GM12878 (cell line): ENCODE data around the gene JPH4. TPM values are rescaled to one million over a fixed set of nuclear protein-coding genes. Genes with fewer than 3 reads are reported as not detected.

Experiments
- ATAC-seq: fragments of 200-7000 bp; cut with Tn5 transposase; 3 replicates; pipeline ENCODE4 v1.9.1; 2020; ENCODE audit warnings: mild to moderate bottlenecking, moderate library complexity
- BruUV-seq: library from RNA; stranded (reverse); fragments of 400-500 nt; replicated peaks from 2 replicates; lab custom pipeline; 2021; lab: Mats Ljungman, UMichigan
- CTCF ChIA-PET: fragments of 300-600 bp; sonication (Branson Sonifier 250); formaldehyde crosslinking; extraction: SDS; loops from one replicate; lab custom pipeline; 2021; ENCODE audit warnings: inconsistent platforms; lab: Yijun Ruan, JAX
- POLR2A ChIA-PET: fragments of 350-600 bp; formaldehyde crosslinking; extraction: SDS; loops from one replicate; lab custom pipeline; 2021; ENCODE audit warnings: inconsistent platforms; lab: Charles Lee
- RAD21 ChIA-PET: fragments of 300-600 bp; sonication (Branson Sonifier 250); formaldehyde crosslinking; loops from one replicate; lab custom pipeline; 2023; ENCODE audit warnings: antibody characterized with exemption; ENCODE audit not compliant: unreplicated experiment; lab: Charles Lee
- SMC1A ChIA-PET: fragments of 300-600 bp; sonication (Branson Sonifier 250); formaldehyde crosslinking; loops from one replicate; lab custom pipeline; 2023; ENCODE audit not compliant: unreplicated experiment, uncharacterized antibody; lab: Charles Lee
- DNase-seq: peaks from one replicate; pipeline ENCODE4 v3.0.0-alpha.2; 2011; ENCODE audit warnings: low read depth, low spot score
- FAIRE-seq: peaks from 3 replicates; lab custom pipeline; 2011; peaks lifted over from hg19 to GRCh38; lab: Jason Lieb, UNC
- H2AFZ ChIP-seq: 2 replicates; pipeline ENCODE4 v1.6.0; 2011; ENCODE audit warnings: low read depth, low read length, control low read depth; ENCODE audit not compliant: control insufficient read depth
- H3K27ac ChIP-seq: 2 replicates; pipeline ENCODE4 v1.5.1; 2011; ENCODE audit warnings: control low read depth; ENCODE audit not compliant: control insufficient read depth, insufficient read depth
- H3K27me3 ChIP-seq, 2 experiments: replicated peaks in 1 of 2; 2 replicates each; pipeline versions ENCODE4 v1.6.0 to v1.6.1; 2011; ENCODE audit warnings: low read length in 1 of 2; ENCODE audit not compliant: control insufficient read depth in 2 of 2, insufficient read depth in 2 of 2
- H3K36me3 ChIP-seq, 2 experiments: 2 replicates each; pipeline ENCODE4 v1.5.1; 2011; ENCODE audit warnings: low read length in 1 of 2; ENCODE audit not compliant: control insufficient read depth in 2 of 2, insufficient read depth in 2 of 2
- H3K4me1 ChIP-seq: 2 replicates; pipeline ENCODE4 v1.6.1; 2011; ENCODE audit warnings: mild to moderate bottlenecking, low read length, moderate library complexity, mixed read lengths; ENCODE audit not compliant: control insufficient read depth, insufficient read depth
- H3K4me2 ChIP-seq: 2 replicates; pipeline ENCODE4 v1.6.0; 2011; ENCODE audit warnings: control low read depth; ENCODE audit not compliant: control insufficient read depth, insufficient read depth
- H3K4me3 ChIP-seq: fragments of 200-600 bp; sonication (generic); 2 replicates; pipeline ENCODE4 v1.5.1; 2016
- H3K79me2 ChIP-seq: 2 replicates; pipeline ENCODE4 v1.6.0; 2011; ENCODE audit warnings: low read length; ENCODE audit not compliant: control insufficient read depth, insufficient read depth
- H3K9ac ChIP-seq: 2 replicates; pipeline ENCODE4 v1.8.0; 2011; ENCODE audit warnings: low read length, control low read depth, mixed read lengths; ENCODE audit not compliant: control insufficient read depth, insufficient read depth
- H3K9me3 ChIP-seq: replicated peaks from 3 replicates; pipeline ENCODE4 v1.5.1; 2011; ENCODE audit warnings: mild to moderate bottlenecking, low read length; ENCODE audit not compliant: control insufficient read depth, insufficient read depth
- H4K20me1 ChIP-seq: 2 replicates; pipeline ENCODE4 v1.6.0; 2011; ENCODE audit not compliant: control insufficient read depth, insufficient read depth
- CREB1 ChIP-seq: IDR thresholded peaks from 2 replicates; pipeline ENCODE4 v1.6.1; 2012; ENCODE audit warnings: low read depth, mild to moderate bottlenecking, inconsistent platforms
- CREM ChIP-seq: IDR thresholded peaks from 2 replicates; pipeline ENCODE4 v1.6.1; 2014; ENCODE audit warnings: antibody characterized with exemption, low read depth
- E4F1 ChIP-seq: fragments of 450-650 bp; IDR thresholded peaks from 2 replicates; pipeline ENCODE4 v1.6.1; 2018; ENCODE audit warnings: borderline replicate concordance, mild to moderate bottlenecking; ENCODE audit not compliant: partially characterized antibody
- ETV6 ChIP-seq, 2 experiments: fragments of 450-650 bp in 1 of 2; IDR thresholded peaks in 1 of 2; conservative IDR thresholded peaks in 1 of 2; 2 replicates each; pipeline ENCODE4 v1.6.1; 2014; ENCODE audit warnings: antibody characterized with exemption in 1 of 2, borderline replicate concordance in 1 of 2, low read depth in 1 of 2, mild to moderate bottlenecking in 1 of 2, moderate library complexity in 1 of 2
- HDAC2 ChIP-seq: fragments of 200-600 bp; sonication (generic); IDR thresholded peaks from 2 replicates; pipeline ENCODE4 v1.6.1; 2017
- KAT2A ChIP-seq: conservative IDR thresholded peaks from 2 replicates; pipeline ENCODE4 v1.6.1; 2011; ENCODE audit warnings: low read depth, low read length; ENCODE audit not compliant: control insufficient read depth
- MTA3 ChIP-seq: IDR thresholded peaks from 2 replicates; pipeline ENCODE4 v1.6.1; 2012; ENCODE audit warnings: low read length, inconsistent platforms, borderline replicate concordance
- MXI1 ChIP-seq: fragments of 150-350 bp; IDR thresholded peaks from 2 replicates; pipeline ENCODE4 v1.6.1; 2011; ENCODE audit warnings: low read depth, mild to moderate bottlenecking, inconsistent platforms, low read length, improper control_type of control experiment
- MYB ChIP-seq: fragments of 150-350 bp; IDR thresholded peaks from 2 replicates; pipeline ENCODE4 v1.6.1; 2014; ENCODE audit warnings: mild to moderate bottlenecking, low read depth, low read length, borderline replicate concordance
- NFXL1 ChIP-seq: fragments of 450-650 bp; IDR thresholded peaks from 2 replicates; pipeline ENCODE4 v1.6.1; 2017; ENCODE audit warnings: antibody characterized with exemption, mild to moderate bottlenecking, borderline replicate concordance
- POU2F2 ChIP-seq: IDR thresholded peaks from 3 replicates; pipeline ENCODE4 v1.6.1; 2011; ENCODE audit warnings: low read depth, mild to moderate bottlenecking, low read length, borderline replicate concordance
- SMC3 ChIP-seq: IDR thresholded peaks from 2 replicates; pipeline ENCODE4 v1.6.1; 2011; ENCODE audit warnings: low read length, improper control_type of control experiment, borderline replicate concordance
- ZNF384 ChIP-seq: IDR thresholded peaks from 2 replicates; pipeline ENCODE4 v1.6.1; 2012; ENCODE audit warnings: low read depth, mild to moderate bottlenecking, low read length, improper control_type of control experiment, borderline replicate concordance
- WGBS: methylation state at CpG from one replicate; pipeline ENCODE4 v1.1.6; 2016; ENCODE audit warnings: low lambda C conversion rate; ENCODE audit not compliant: insufficient replicate concordance, insufficient coverage; ENCODE audit errors: missing lambda C conversion rate; 5-methylcytosine and 5-hydroxymethylcytosine counted together
- in situ Hi-C: fragments of 300-500 bp; cut with MboI; formaldehyde crosslinking; loops from 9 replicates; pipeline ENCODE4 v1.14.3; 2018; ENCODE audit warnings: mixed read lengths
- intact Hi-C: fragments of 100-400 bp; cut with micrococcal nuclease; formaldehyde crosslinking; loops from one replicate; pipeline ENCODE4 v1.14.2; 2022; ENCODE audit not compliant: unreplicated experiment
- polyA plus RNA-seq, 11 experiments: library from polyadenylated mRNA; depleted of rRNA in 4 of 11; unstranded in 6 of 11; stranded (reverse) in 5 of 11; fragments of >200 nt; fragmentation: Nextera tagmentation in 4 of 11; fragmentation: Illumina TruSeq in 1 of 11; extraction: Ambion mirVana in 4 of 11; extraction: Trizol in 1 of 11; gene quantifications; 1 replicate in 1 of 11; 2 replicates in 10 of 11; pipeline versions ENCODE4 v1.2.1 to v1.2.3, GENCODE V29; 2011 to 2016; ENCODE audit warnings: inconsistent platforms in 2 of 11, missing spikeins in 2 of 11, low read depth in 1 of 11
- total RNA-seq, 4 experiments: library from RNA; depleted of rRNA in 3 of 4; stranded (reverse); fragments of >200 nt in 3 of 4; fragmentation: Illumina TruSeq in 1 of 4; extraction: Trizol in 1 of 4; gene quantifications; 2 replicates each; pipeline versions ENCODE4 v1.2.1 to v1.2.3, GENCODE V29; 2013 to 2021
- TF ChIP-seq, protein P1 (sequence below): fragments of 450-650 bp; IDR thresholded peaks from 2 replicates; pipeline ENCODE4 v1.6.1; 2014; ENCODE audit warnings: mild to moderate bottlenecking
- TF ChIP-seq, protein P2 (sequence below), 3 experiments: IDR thresholded peaks in 2 of 3; conservative IDR thresholded peaks in 1 of 3; 2 replicates each; pipeline ENCODE4 v1.5.1; 2011; ENCODE audit warnings: low read depth in 3 of 3, low read length in 3 of 3, mild to moderate bottlenecking in 3 of 3, control low read depth in 2 of 3, moderate library complexity in 2 of 3, inconsistent platforms in 1 of 3, mixed read lengths in 1 of 3; ENCODE audit not compliant: control insufficient read depth in 2 of 3, insufficient read depth in 1 of 3; ENCODE audit errors: extremely low read depth in 1 of 3

The JPH4 gene
- total and polyA plus RNA-seq, 10 of the 15 experiments (the other 5 are each of a cell fraction or from before 2014, with no cell fraction given): 0.48 to 10.3 (median 3.8) TPM

DNA sequence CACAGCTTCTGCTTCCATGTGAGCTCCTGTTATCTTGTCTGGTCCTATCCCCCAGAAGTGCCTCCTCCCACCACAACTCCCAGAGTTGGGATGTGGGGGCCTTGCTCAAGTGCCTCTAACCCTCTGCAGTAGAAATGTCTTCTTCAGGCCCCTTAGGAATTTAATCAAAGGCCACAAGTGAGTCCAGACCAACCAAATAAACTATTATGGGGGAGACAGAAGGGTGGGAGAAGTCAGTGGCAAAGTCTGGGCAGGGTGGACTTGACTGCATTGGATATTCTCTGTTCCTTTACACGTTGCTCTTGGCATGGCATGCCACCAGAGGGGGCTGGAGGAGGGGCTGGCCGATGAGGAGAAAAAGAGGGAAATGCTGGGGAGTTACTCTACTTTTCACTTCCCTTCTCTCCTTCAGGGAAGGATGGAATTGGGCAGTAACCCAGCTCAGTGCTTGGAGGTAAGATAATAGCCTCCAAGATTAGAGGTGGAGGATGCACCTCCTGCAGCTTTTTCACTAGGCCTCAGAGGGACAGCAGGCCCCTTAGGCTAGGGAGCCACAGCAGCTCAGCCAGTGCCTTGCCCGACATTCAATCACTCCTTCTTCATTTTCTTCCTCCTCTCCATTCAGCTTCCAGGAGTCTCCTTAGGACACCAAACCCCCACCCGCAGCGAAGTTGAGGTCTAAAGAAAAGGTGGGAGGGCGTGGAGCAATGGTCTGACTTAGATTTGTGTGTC, 9.8 kb downstream of the JPH4 start:
- no peaks in the 10 kb centered on the region for H3K9me3 ChIP-seq
- H3K27me3 ChIP-seq: no peaks in the 10 kb centered on the region; a peak in 1 of 4 replicates
- H4K20me1 ChIP-seq: no peaks in the 10 kb centered on the region
- ChIA-PET RAD21 (interaction anchor here (0.6 to 1.9 kb wide), 4 partner anchors 12 to 342 kb away, joined by 3 to 6 read pairs (median 3); no protein-coding TSS in a partner anchor), CTCF (interaction anchor here (0.9 to 3.5 kb wide), 9 partner anchors 9 to 64 kb away, joined by 3 to 33 read pairs (median 7); partner anchors contain the start of genes JPH4, THTPA and ZFHX2), POLR2A (interaction anchor here (0.5 kb wide), 1 partner anchor 16 kb away, joined by 6 read pairs; no protein-coding TSS in a partner anchor), SMC1A (interaction anchor here (0.6 to 2.6 kb wide), 10 partner anchors 9 to 362 kb away, joined by 3 to 10 read pairs (median 4); partner anchors contain the start of genes THTPA and ZFHX2)
- peak overlapping the region; percentile 93; the same call in 1 of the 2 replicates for H3K4me3 ChIP-seq
- peaks cover 2 to 6% of the 10 kb centered on the region in 2 experiments; a peak in 2 of 4 replicates for H3K36me3 ChIP-seq
- FAIRE-seq (peak; percentile 41), ATAC-seq (peak; percentile 36), DNase-seq (no peak)
- peak overlapping the region; percentile 72 for H3K4me2 ChIP-seq
- H3K4me1 ChIP-seq: peaks cover 11% of the 10 kb centered on the region
- in situ Hi-C loops (no loop called here), intact Hi-C loops (no loop called here)
- 0 out of 2 replicates have a peak overlapping the region, but pooled peaks have one; percentile 13 for H2AFZ ChIP-seq
- H3K9ac ChIP-seq: peak overlapping the region; percentile 25; the same call in 1 of the 2 replicates
- no TSS peak for BruUV-seq
- peak overlapping the region; percentile 76; the same call in 1 of the 2 replicates for H3K27ac ChIP-seq
- WGBS: 65% methylated on average over 6 of the region's 6 CpGs
- peaks cover 13% of the 10 kb centered on the region for H3K79me2 ChIP-seq
- TF ChIP-seq ETV6 (conservative IDR thresholded peaks at IDR 0.05 in 1 of 2, IDR thresholded peaks at IDR 0.05 in 1 of 2; ENCODE audit: borderline replicate concordance in 1 of 2, low read depth in 1 of 2): no peak
- no peak for TF ChIP-seq NFXL1
- no peak for TF ChIP-seq E4F1
- no peak for TF ChIP-seq HDAC2
- no peak for TF ChIP-seq ZNF384
- 0 out of 2 replicates have a peak, but pooled peaks have one; percentile 17 for TF ChIP-seq CREB1
- TF ChIP-seq POU2F2: peak; percentile 19; the same call in 1 of the 3 replicates
- TF ChIP-seq SMC3: peak; percentile 15; the same call in 1 of the 2 replicates
- no peak for TF ChIP-seq KAT2A
- no peak for TF ChIP-seq MYB
- TF ChIP-seq, protein P1, sequence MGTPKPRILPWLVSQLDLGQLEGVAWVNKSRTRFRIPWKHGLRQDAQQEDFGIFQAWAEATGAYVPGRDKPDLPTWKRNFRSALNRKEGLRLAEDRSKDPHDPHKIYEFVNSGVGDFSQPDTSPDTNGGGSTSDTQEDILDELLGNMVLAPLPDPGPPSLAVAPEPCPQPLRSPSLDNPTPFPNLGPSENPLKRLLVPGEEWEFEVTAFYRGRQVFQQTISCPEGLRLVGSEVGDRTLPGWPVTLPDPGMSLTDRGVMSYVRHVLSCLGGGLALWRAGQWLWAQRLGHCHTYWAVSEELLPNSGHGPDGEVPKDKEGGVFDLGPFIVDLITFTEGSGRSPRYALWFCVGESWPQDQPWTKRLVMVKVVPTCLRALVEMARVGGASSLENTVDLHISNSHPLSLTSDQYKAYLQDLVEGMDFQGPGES: no peak
- TF ChIP-seq, protein P2, sequence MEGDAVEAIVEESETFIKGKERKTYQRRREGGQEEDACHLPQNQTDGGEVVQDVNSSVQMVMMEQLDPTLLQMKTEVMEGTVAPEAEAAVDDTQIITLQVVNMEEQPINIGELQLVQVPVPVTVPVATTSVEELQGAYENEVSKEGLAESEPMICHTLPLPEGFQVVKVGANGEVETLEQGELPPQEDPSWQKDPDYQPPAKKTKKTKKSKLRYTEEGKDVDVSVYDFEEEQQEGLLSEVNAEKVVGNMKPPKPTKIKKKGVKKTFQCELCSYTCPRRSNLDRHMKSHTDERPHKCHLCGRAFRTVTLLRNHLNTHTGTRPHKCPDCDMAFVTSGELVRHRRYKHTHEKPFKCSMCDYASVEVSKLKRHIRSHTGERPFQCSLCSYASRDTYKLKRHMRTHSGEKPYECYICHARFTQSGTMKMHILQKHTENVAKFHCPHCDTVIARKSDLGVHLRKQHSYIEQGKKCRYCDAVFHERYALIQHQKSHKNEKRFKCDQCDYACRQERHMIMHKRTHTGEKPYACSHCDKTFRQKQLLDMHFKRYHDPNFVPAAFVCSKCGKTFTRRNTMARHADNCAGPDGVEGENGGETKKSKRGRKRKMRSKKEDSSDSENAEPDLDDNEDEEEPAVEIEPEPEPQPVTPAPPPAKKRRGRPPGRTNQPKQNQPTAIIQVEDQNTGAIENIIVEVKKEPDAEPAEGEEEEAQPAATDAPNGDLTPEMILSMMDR (IDR thresholded peaks at IDR 0.05 in 2 of 3, conservative IDR thresholded peaks at IDR 0.05 in 1 of 3; ENCODE audit: control insufficient read depth in 2 of 3, extremely low read depth in 1 of 3, insufficient read depth in 1 of 3, low read depth in 3 of 3, low read length in 3 of 3): peak; percentile 44 to 58 (median 55)
- no peak for TF ChIP-seq CREM
- TF ChIP-seq MXI1: no peak
- no peak for TF ChIP-seq MTA3
